Panc1 (cell line): Measurements from ENCODE around the gene STK32C. TPM values are rescaled to one million over a fixed set of nuclear protein-coding genes. Genes with fewer than 3 reads are reported as not detected.

ENCODE experiments used
- ATAC-seq: fragments of 200-7000 bp; cut with Tn5 transposase; 2 replicates; pipeline ENCODE4 v1.9.1; 2020; ENCODE audit warnings: mild to moderate bottlenecking, moderate library complexity
- BruUV-seq: library from RNA; stranded (reverse); fragments of 400-500 nt; replicated peaks from 2 replicates; lab custom pipeline; 2021; lab: Mats Ljungman, UMichigan
- CTCF ChIA-PET: fragments of 300-600 bp; sonication (Branson Sonifier 250); formaldehyde crosslinking; loops from one replicate; lab custom pipeline; 2022; ENCODE audit warnings: antibody characterized with exemption; lab: Charles Lee
- POLR2A ChIA-PET: fragments of 300-600 bp; sonication (Branson Sonifier 250); formaldehyde crosslinking; loops from one replicate; lab custom pipeline; 2022; ENCODE audit warnings: antibody characterized with exemption; lab: Charles Lee
- DNase-seq: peaks from one replicate; pipeline ENCODE4 v3.0.0-alpha.2; 2010; ENCODE audit warnings: low read depth, low spot score
- H3K27ac ChIP-seq: 2 replicates; pipeline ENCODE4 v1.5.1; 2011; ENCODE audit warnings: mild to moderate bottlenecking, low read length, inconsistent platforms
- H3K27me3 ChIP-seq: fragments of 200-500 bp; sonication (Bioruptor generic); 2 replicates; pipeline ENCODE4 v1.6.0; 2014; ENCODE audit warnings: low read length, inconsistent platforms; ENCODE audit not compliant: control insufficient read depth, insufficient read depth
- H3K36me3 ChIP-seq: fragments of 200-500 bp; sonication (Bioruptor generic); 2 replicates; pipeline ENCODE4 v1.5.1; 2014; ENCODE audit warnings: inconsistent platforms, mild to moderate bottlenecking, low read length, moderate library complexity; ENCODE audit not compliant: control insufficient read depth, insufficient read depth
- H3K4me1 ChIP-seq: 2 replicates; pipeline ENCODE4 v1.5.1; 2011; ENCODE audit warnings: inconsistent platforms, mild to moderate bottlenecking, low read length, moderate library complexity; ENCODE audit not compliant: control insufficient read depth, insufficient read depth
- H3K4me3 ChIP-seq, 2 experiments: 2 replicates each; pipeline ENCODE4 v1.5.1; 2011 to 2012; ENCODE audit warnings: low read depth in 2 of 2, low read length in 2 of 2, mild to moderate bottlenecking in 2 of 2, inconsistent platforms in 1 of 2, moderate library complexity in 1 of 2
- H3K9me3 ChIP-seq: fragments of 200-500 bp; sonication (Bioruptor generic); 2 replicates; pipeline ENCODE4 v1.5.1; 2014; ENCODE audit warnings: low read depth, mild to moderate bottlenecking, inconsistent platforms, low read length, moderate library complexity; ENCODE audit not compliant: control insufficient read depth, insufficient read depth
- POLR2AphosphoS5 ChIP-seq: IDR thresholded peaks from 2 replicates; pipeline ENCODE4 v1.6.1; 2012; ENCODE audit warnings: mild to moderate bottlenecking, low read depth, low read length, moderate library complexity
- SIN3A ChIP-seq: IDR thresholded peaks from 2 replicates; pipeline ENCODE4 v1.6.1; 2012; ENCODE audit warnings: low read depth, mild to moderate bottlenecking, low read length, moderate library complexity, borderline replicate concordance; ENCODE audit not compliant: insufficient read depth
- TCF7L2 ChIP-seq: IDR thresholded peaks from 2 replicates; pipeline ENCODE4 v1.6.1; 2011; ENCODE audit warnings: mild to moderate bottlenecking, low read depth, low read length, inconsistent platforms
- in situ Hi-C: cut with HindIII; loops from 2 replicates; pipeline ENCODE4 v1.10.0; 2016; ENCODE audit warnings: low sequenced_read_pairs, low pct_unique_long_range_greater_than_20kb
- intact Hi-C: fragments of 100-400 bp; cut with micrococcal nuclease; formaldehyde crosslinking; loops from one replicate; pipeline ENCODE4 v1.10.0; 2022; ENCODE audit not compliant: unreplicated experiment
- total RNA-seq: library from RNA; stranded (reverse); gene quantifications from one replicate; pipeline ENCODE4 v1.2.1, GENCODE V29; 2021; ENCODE audit not compliant: unreplicated experiment
- TF ChIP-seq, protein P1 (sequence below): fragments of 450-650 bp; IDR thresholded peaks from 2 replicates; pipeline ENCODE4 v1.5.1; 2017; ENCODE audit warnings: mild to moderate bottlenecking
- TF ChIP-seq, protein P2 (sequence below), 2 experiments: IDR thresholded peaks; 2 replicates each; pipeline ENCODE4 v1.6.1; 2011 to 2012; ENCODE audit warnings: low read depth in 2 of 2, control low read depth in 1 of 2, low read length in 1 of 2, mild to moderate bottlenecking in 1 of 2, moderate library complexity in 1 of 2; ENCODE audit not compliant: insufficient read depth in 1 of 2

STK32C gene
- total RNA-seq, 1 experiment from 2014 or later: 53.7 TPM

DNA sequence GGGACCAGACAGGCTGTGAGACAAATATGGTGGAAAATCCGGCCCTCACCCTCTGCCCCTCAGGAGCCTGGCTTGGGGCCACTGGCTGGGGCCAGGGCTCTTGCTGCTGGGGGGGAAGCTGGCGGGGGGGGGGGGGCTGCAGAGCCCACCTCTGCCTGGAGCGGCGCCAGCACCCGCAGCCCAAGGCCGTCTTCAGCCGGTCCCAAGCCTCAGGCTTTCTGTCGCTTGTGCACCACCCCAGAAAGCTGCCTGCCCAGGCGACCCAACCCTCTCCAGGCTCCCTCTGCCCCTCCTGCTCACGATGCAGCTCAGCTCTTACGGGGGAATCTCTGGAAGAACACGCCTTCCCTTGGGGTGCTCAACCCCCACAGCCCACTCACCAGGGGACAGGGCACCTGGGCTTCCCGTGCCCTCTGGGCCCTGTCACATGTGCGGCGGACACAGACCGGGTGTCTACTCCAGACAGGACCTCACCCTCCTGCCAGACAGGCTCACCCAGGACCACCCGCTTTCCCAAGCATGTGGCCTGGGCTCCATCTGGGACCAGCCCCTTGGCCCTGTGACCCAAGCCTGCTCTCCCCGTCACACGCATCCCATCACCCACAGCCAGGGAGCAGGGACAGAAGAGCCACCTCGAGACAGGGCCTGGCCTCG lies 77.1 kb downstream of the STK32C start:
- BruUV-seq: no TSS peak
- DNase-seq (no peak), ATAC-seq (no peak)
- Histone ChIP-seq H3K4me1 (no peaks in the 10 kb centered on the region; the same call in 1 of the 2 replicates), H3K9me3 (no peaks in the 10 kb centered on the region), H3K27ac (no peak overlapping the region), H3K36me3 (no peaks in the 10 kb centered on the region), H3K27me3 (no peaks in the 10 kb centered on the region), H3K4me3 (no peak overlapping the region)
- POLR2A ChIA-PET: interaction anchor here (0.6 to 0.7 kb wide), 2 partner anchors 29 to 40 kb away, joined by 3 to 5 read pairs; no protein-coding TSS in a partner anchor
- no peak for TF ChIP-seq SIN3A
- in situ Hi-C loops (no loop called here), intact Hi-C loops (no loop called here)
- CTCF ChIA-PET: no interaction called here

- ATAC-seq (no peak), DNase-seq (no peak)
- POLR2A ChIA-PET: interaction anchor here (0.6 kb wide), 1 partner anchor 41 kb away, joined by 3 read pairs; no protein-coding TSS in a partner anchor
- Histone ChIP-seq H3K4me1 (no peaks in the 10 kb centered on the region; the same call in 1 of the 2 replicates), H3K9me3 (no peaks in the 10 kb centered on the region), H3K4me3 (no peak overlapping the region), H3K27ac (no peak overlapping the region), H3K27me3 (no peaks in the 10 kb centered on the region), H3K36me3 (no peaks in the 10 kb centered on the region)
- no TSS peak for BruUV-seq
- TF ChIP-seq POLR2AphosphoS5 (no peak), TCF7L2 (no peak), SIN3A (no peak)
- TF ChIP-seq, protein P1, sequence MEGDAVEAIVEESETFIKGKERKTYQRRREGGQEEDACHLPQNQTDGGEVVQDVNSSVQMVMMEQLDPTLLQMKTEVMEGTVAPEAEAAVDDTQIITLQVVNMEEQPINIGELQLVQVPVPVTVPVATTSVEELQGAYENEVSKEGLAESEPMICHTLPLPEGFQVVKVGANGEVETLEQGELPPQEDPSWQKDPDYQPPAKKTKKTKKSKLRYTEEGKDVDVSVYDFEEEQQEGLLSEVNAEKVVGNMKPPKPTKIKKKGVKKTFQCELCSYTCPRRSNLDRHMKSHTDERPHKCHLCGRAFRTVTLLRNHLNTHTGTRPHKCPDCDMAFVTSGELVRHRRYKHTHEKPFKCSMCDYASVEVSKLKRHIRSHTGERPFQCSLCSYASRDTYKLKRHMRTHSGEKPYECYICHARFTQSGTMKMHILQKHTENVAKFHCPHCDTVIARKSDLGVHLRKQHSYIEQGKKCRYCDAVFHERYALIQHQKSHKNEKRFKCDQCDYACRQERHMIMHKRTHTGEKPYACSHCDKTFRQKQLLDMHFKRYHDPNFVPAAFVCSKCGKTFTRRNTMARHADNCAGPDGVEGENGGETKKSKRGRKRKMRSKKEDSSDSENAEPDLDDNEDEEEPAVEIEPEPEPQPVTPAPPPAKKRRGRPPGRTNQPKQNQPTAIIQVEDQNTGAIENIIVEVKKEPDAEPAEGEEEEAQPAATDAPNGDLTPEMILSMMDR: no peak
- TF ChIP-seq, protein P2, sequence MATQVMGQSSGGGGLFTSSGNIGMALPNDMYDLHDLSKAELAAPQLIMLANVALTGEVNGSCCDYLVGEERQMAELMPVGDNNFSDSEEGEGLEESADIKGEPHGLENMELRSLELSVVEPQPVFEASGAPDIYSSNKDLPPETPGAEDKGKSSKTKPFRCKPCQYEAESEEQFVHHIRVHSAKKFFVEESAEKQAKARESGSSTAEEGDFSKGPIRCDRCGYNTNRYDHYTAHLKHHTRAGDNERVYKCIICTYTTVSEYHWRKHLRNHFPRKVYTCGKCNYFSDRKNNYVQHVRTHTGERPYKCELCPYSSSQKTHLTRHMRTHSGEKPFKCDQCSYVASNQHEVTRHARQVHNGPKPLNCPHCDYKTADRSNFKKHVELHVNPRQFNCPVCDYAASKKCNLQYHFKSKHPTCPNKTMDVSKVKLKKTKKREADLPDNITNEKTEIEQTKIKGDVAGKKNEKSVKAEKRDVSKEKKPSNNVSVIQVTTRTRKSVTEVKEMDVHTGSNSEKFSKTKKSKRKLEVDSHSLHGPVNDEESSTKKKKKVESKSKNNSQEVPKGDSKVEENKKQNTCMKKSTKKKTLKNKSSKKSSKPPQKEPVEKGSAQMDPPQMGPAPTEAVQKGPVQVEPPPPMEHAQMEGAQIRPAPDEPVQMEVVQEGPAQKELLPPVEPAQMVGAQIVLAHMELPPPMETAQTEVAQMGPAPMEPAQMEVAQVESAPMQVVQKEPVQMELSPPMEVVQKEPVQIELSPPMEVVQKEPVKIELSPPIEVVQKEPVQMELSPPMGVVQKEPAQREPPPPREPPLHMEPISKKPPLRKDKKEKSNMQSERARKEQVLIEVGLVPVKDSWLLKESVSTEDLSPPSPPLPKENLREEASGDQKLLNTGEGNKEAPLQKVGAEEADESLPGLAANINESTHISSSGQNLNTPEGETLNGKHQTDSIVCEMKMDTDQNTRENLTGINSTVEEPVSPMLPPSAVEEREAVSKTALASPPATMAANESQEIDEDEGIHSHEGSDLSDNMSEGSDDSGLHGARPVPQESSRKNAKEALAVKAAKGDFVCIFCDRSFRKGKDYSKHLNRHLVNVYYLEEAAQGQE (IDR thresholded peaks at IDR 0.05; ENCODE audit: insufficient read depth in 1 of 2, low read depth in 2 of 2, low read length in 1 of 2): no peak
- in situ Hi-C loops: no loop called here
- intact Hi-C loops: no loop called here
- CTCF ChIA-PET: no interaction called here
Measured at GRCh38 chr10:132229834-132230556, 77.8 kb downstream of the STK32C start.
